Endodermal cell (in vitro differentiated cells): ENCODE measurements around the gene ST8SIA2. TPM values are rescaled to one million over a fixed set of nuclear protein-coding genes. Genes with fewer than 3 reads are reported as not detected.

Source experiments
- DNase-seq: peaks from one replicate; pipeline ENCODE4 v3.0.0-alpha.2; 2017
- H3K27ac ChIP-seq: 2 replicates; pipeline ENCODE4 v1.5.1; 2013; ENCODE audit warnings: mild to moderate bottlenecking, low read depth, low read length, moderate library complexity
- H3K27me3 ChIP-seq: 2 replicates; pipeline ENCODE4 v1.6.1; 2013; ENCODE audit warnings: mild to moderate bottlenecking, low read length, moderate library complexity; ENCODE audit not compliant: insufficient read depth, control insufficient read depth, poor library complexity, severe bottlenecking
- H3K36me3 ChIP-seq: 2 replicates; pipeline ENCODE4 v1.7.0; 2013; ENCODE audit warnings: mild to moderate bottlenecking, low read length, moderate library complexity; ENCODE audit not compliant: control insufficient read depth, insufficient read depth
- H3K4me1 ChIP-seq: one replicate; pipeline ENCODE4 v1.7.0; 2013; ENCODE audit warnings: low read length; ENCODE audit not compliant: control insufficient read depth, insufficient read depth
- H3K4me3 ChIP-seq: 2 replicates; pipeline ENCODE4 v1.5.1; 2013; ENCODE audit warnings: mild to moderate bottlenecking, low read length, moderate library complexity
- H3K9ac ChIP-seq: 2 replicates; pipeline ENCODE4 v1.6.1; 2013; ENCODE audit warnings: mild to moderate bottlenecking, low read length, moderate library complexity; ENCODE audit not compliant: poor library complexity, severe bottlenecking; ENCODE audit errors: extremely low read depth
- H3K9me3 ChIP-seq: 2 replicates; pipeline ENCODE4 v1.6.1; 2013; ENCODE audit warnings: mild to moderate bottlenecking, low read length, moderate library complexity; ENCODE audit not compliant: control insufficient read depth
- H3K27ac Mint-ChIP-seq: 2 replicates; pipeline ENCODE4 v1.8.0; 2020; ENCODE audit warnings: mixed read lengths
- H3K27me3 Mint-ChIP-seq: 2 replicates; pipeline ENCODE4 v1.8.0; 2021; ENCODE audit warnings: mild to moderate bottlenecking, mixed read lengths; ENCODE audit not compliant: insufficient read depth
- H3K36me3 Mint-ChIP-seq: 2 replicates; pipeline ENCODE4 v1.8.0; 2020; ENCODE audit warnings: low read depth, mixed read lengths
- H3K4me1 Mint-ChIP-seq: 2 replicates; pipeline ENCODE4 v1.8.0; 2020; ENCODE audit warnings: mixed read lengths
- H3K4me3 Mint-ChIP-seq: 2 replicates; pipeline ENCODE4 v1.8.0; 2020; ENCODE audit warnings: mild to moderate bottlenecking, moderate library complexity, mixed read lengths
- H3K9me3 Mint-ChIP-seq: 2 replicates; pipeline ENCODE4 v1.8.0; 2020; ENCODE audit warnings: mild to moderate bottlenecking, mixed read lengths
- WGBS, 2 experiments: methylation state at CpG; one replicate each; pipeline versions ENCODE4 v1.1.5 to v1.1.7; 2013; ENCODE audit warnings: missing lambda C conversion rate in 2 of 2, mixed read lengths in 1 of 2; ENCODE audit not compliant: insufficient coverage in 1 of 2, insufficient read length in 1 of 2; 5-methylcytosine and 5-hydroxymethylcytosine counted together
- total RNA-seq, 2 donors: library from RNA; stranded (reverse); fragmentation: NEBNext Ultra II Directional in 1 of 2; extraction: Animal tissue kit (Norgen Biotek cat#: 25700) in 1 of 2; gene quantifications; 2 replicates in 1 of 2; 3 replicates in 1 of 2; pipeline ENCODE4 v1.2.1, GENCODE V29; 2021
- TF ChIP-seq, protein P1 (sequence below): fragments of 200-600 bp; sonication (generic); conservative IDR thresholded peaks from 2 replicates; pipeline ENCODE4 v1.5.0; 2021; ENCODE audit warnings: antibody characterized with exemption, mild to moderate bottlenecking

Gene ST8SIA2
- total RNA-seq, 2 donors from 2014 or later = 8.1 to 8.9 TPM

- no peak for DNase-seq
- H3K36me3 ChIP-seq = peaks cover 44% of the 10 kb centered on the region
- no peaks in the 10 kb centered on the region for H3K9me3 Mint-ChIP-seq
- no peak overlapping the region for H3K4me3 Mint-ChIP-seq
- H3K27ac ChIP-seq = no peak overlapping the region
- H3K4me1 ChIP-seq = no peaks in the 10 kb centered on the region
- WGBS, 2 experiments = 73 to 78% methylated on average over 3 of the region's 3 CpGs
- H3K9me3 ChIP-seq = no peaks in the 10 kb centered on the region
- no peak overlapping the region for H3K27ac Mint-ChIP-seq
- H3K36me3 Mint-ChIP-seq = no peaks in the 10 kb centered on the region
- no peaks in the 10 kb centered on the region for H3K27me3 ChIP-seq
- H3K4me1 Mint-ChIP-seq = peaks cover 21% of the 10 kb centered on the region
- TF ChIP-seq, protein P1, sequence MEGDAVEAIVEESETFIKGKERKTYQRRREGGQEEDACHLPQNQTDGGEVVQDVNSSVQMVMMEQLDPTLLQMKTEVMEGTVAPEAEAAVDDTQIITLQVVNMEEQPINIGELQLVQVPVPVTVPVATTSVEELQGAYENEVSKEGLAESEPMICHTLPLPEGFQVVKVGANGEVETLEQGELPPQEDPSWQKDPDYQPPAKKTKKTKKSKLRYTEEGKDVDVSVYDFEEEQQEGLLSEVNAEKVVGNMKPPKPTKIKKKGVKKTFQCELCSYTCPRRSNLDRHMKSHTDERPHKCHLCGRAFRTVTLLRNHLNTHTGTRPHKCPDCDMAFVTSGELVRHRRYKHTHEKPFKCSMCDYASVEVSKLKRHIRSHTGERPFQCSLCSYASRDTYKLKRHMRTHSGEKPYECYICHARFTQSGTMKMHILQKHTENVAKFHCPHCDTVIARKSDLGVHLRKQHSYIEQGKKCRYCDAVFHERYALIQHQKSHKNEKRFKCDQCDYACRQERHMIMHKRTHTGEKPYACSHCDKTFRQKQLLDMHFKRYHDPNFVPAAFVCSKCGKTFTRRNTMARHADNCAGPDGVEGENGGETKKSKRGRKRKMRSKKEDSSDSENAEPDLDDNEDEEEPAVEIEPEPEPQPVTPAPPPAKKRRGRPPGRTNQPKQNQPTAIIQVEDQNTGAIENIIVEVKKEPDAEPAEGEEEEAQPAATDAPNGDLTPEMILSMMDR = no peak
- no peaks in the 10 kb centered on the region for H3K27me3 Mint-ChIP-seq
- no peak overlapping the region for H3K4me3 ChIP-seq
- H3K9ac ChIP-seq = no peak overlapping the region
Observed at GRCh38 chr15:92452143-92452542, 58.5 kb downstream of the ST8SIA2 start.

GRCh38 chr15:92453607-92454006, 59.9 kb downstream of the ST8SIA2 start:
- Histone ChIP-seq H3K9ac (no peak overlapping the region), H3K9me3 (no peaks in the 10 kb centered on the region), H3K36me3 (peaks cover 38% of the 10 kb centered on the region), H3K27me3 (no peaks in the 10 kb centered on the region), H3K27ac (no peak overlapping the region), H3K4me1 (peaks cover 2% of the 10 kb centered on the region), H3K4me3 (no peak overlapping the region)
- WGBS, 2 experiments = 67% methylated on average over 3 of the region's 3 CpGs; no CpG with 5 or more reads in 1 of the 2 experiments
- H3K27me3 Mint-ChIP-seq = no peaks in the 10 kb centered on the region
- H3K4me1 Mint-ChIP-seq = peaks cover 27% of the 10 kb centered on the region
- no peak overlapping the region for H3K4me3 Mint-ChIP-seq
- no peaks in the 10 kb centered on the region for H3K36me3 Mint-ChIP-seq
- H3K27ac Mint-ChIP-seq = no peak overlapping the region
- DNase-seq = no peak
- no peaks in the 10 kb centered on the region for H3K9me3 Mint-ChIP-seq
- TF ChIP-seq, protein P1 = no peak

- Mint-ChIP-seq H3K4me3 (no peak overlapping the region), H3K36me3 (no peaks in the 10 kb centered on the region), H3K27ac (no peak overlapping the region), H3K9me3 (no peaks in the 10 kb centered on the region), H3K27me3 (no peaks in the 10 kb centered on the region), H3K4me1 (peaks cover 35% of the 10 kb centered on the region)
- Histone ChIP-seq H3K4me1 (peaks cover 5% of the 10 kb centered on the region), H3K4me3 (no peak overlapping the region), H3K9me3 (no peaks in the 10 kb centered on the region), H3K9ac (no peak overlapping the region), H3K27ac (no peak overlapping the region), H3K36me3 (peaks cover 33% of the 10 kb centered on the region), H3K27me3 (no peaks in the 10 kb centered on the region)
- WGBS, 2 experiments = 93 to 100% methylated on average over 3 to 7 of the region's 7 CpGs
- DNase-seq = no peak
- TF ChIP-seq, protein P1 = no peak
Observed at GRCh38 chr15:92454555-92455105, 60.9 kb downstream of the ST8SIA2 start.
